Loucy (cell line): ENCODE results near the gene TSPAN13.

Experiments
- CTCF ChIP-seq: fragments of 200-600 bp; sonication (generic); conservative IDR thresholded peaks from 2 replicates; pipeline ENCODE4 v1.5.1; 2014; ENCODE audit warnings: mild to moderate bottlenecking, antibody characterized with exemption, low read length
- EZH2phosphoT487 ChIP-seq: fragments of 200-600 bp; IDR thresholded peaks from 2 replicates; pipeline ENCODE4 v1.6.1; 2018; ENCODE audit warnings: antibody characterized with exemption, mild to moderate bottlenecking, moderate library complexity, borderline replicate concordance

GRCh38 chr7:16754856-16755317 is 1.3 kb downstream of the TSPAN13 start:
- TF ChIP-seq CTCF (no peak), EZH2phosphoT487 (no peak)
